AG04450 (cell line): Measurements from ENCODE around the gene ABHD13. TPM values are rescaled to one million over a fixed set of nuclear protein-coding genes. Genes with fewer than 3 reads are reported as not detected.

Experiments
- CTCF ChIA-PET: fragments of 300-600, 350-600 bp; formaldehyde crosslinking; extraction: SDS; loops from one replicate; lab custom pipeline; 2022; ENCODE audit warnings: antibody characterized with exemption, inconsistent platforms; lab: Charles Lee
- POLR2A ChIA-PET: fragments of 350-600 bp; formaldehyde crosslinking; extraction: SDS; loops from one replicate; lab custom pipeline; 2021; ENCODE audit warnings: antibody characterized with exemption, inconsistent platforms; lab: Yijun Ruan, JAX
- DNase-seq: peaks from one replicate; pipeline ENCODE4 v3.0.0-alpha.2; 2011; ENCODE audit warnings: low read depth, low spot score
- H3K27ac ChIP-seq: one replicate; pipeline ENCODE4 v1.5.1; 2012; ENCODE audit warnings: low read depth, low read length, control low read depth
- H3K27me3 ChIP-seq: one replicate; pipeline ENCODE4 v1.6.0; 2012; ENCODE audit warnings: low read length; ENCODE audit not compliant: control insufficient read depth, insufficient read depth
- H3K4me3 ChIP-seq: 2 replicates; pipeline ENCODE4 v1.5.1; 2011; ENCODE audit warnings: mild to moderate bottlenecking, low read depth, low read length, control low read depth
- H3K9me3 ChIP-seq: 2 replicates; pipeline ENCODE4 v1.5.1; 2012; ENCODE audit warnings: low read length; ENCODE audit not compliant: control insufficient read depth, insufficient read depth
- polyA plus RNA-seq: library from polyadenylated mRNA; depleted of rRNA; stranded (reverse); fragments of >200 nt; gene quantifications from 2 replicates; pipeline ENCODE4 v1.2.3, GENCODE V29; 2011
- TF ChIP-seq, protein P1 (sequence below): IDR thresholded peaks from 2 replicates; pipeline ENCODE4 v1.5.1; 2011; ENCODE audit warnings: low read depth, low read length, control low read depth, inconsistent platforms

The ABHD13 gene
- polyA plus RNA-seq, 1 experiment, result 8.9 TPM

DNA sequence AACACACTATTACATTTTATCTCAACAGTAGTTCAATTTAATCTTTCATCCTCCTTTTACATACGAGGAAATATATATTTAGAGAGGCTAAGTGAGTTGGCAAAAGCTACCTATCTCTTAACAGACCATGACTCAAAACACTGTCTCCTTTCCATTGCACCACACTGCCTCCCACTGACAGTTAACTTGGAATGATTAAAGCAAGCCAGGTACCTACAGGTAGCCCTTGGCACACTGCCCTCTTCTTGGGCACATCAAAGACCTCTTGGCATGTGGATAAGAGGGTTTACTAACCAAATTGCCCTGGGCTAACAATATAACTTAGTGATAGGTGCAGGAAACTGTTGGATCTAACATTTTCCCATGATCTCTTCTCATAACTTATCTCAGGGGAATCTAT is 1.8 kb downstream of the ABHD13 start:
- Histone ChIP-seq H3K27me3 (no peaks in the 10 kb centered on the region), H3K4me3 (peak overlapping the region; percentile 12), H3K27ac (no peak overlapping the region), H3K9me3 (no peaks in the 10 kb centered on the region)
- ChIA-PET POLR2A (no interaction called here), CTCF (no interaction called here)
- TF ChIP-seq, protein P1, sequence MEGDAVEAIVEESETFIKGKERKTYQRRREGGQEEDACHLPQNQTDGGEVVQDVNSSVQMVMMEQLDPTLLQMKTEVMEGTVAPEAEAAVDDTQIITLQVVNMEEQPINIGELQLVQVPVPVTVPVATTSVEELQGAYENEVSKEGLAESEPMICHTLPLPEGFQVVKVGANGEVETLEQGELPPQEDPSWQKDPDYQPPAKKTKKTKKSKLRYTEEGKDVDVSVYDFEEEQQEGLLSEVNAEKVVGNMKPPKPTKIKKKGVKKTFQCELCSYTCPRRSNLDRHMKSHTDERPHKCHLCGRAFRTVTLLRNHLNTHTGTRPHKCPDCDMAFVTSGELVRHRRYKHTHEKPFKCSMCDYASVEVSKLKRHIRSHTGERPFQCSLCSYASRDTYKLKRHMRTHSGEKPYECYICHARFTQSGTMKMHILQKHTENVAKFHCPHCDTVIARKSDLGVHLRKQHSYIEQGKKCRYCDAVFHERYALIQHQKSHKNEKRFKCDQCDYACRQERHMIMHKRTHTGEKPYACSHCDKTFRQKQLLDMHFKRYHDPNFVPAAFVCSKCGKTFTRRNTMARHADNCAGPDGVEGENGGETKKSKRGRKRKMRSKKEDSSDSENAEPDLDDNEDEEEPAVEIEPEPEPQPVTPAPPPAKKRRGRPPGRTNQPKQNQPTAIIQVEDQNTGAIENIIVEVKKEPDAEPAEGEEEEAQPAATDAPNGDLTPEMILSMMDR, result no peak
- no peak for DNase-seq

DNA sequence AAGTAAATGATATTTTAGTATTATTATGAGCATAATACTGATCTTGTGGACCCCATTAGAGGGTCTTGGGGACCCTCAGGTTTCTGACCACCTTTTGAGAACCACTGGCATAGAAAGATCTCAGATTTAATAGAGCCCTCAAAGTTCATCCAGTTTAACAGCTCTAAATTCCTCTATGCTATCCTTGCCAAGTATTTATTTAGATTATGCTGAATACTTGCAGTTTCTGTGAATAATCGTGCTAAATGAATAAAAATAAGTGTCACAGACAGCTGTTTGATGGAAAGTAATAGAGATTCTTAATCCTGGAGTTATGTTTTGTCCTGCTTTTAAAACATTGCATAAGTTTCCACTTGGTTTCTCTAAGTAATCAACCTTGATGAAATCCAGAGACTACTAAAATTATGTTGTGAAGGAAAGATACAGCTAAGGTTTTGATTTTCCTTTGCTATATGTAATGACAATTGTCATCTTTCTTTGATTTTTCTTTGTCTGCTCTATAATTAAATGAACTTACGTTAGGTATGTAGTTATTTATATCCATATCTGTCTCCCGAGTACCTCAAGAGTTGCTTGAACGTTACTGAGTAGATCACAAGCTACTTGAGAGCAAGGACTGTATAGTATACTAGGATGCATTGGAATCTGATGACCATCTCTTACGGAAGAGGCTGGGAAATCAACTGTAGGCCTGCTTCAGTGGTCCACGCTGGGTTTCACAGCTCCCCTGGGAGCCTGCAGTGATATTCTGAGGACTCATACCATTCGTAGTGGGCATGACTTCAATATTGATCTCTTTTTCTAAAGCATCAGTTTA is 5.7 kb downstream of the ABHD13 start:
- no peak overlapping the region for H3K4me3 ChIP-seq
- no peak for DNase-seq
- POLR2A ChIA-PET, result no interaction called here
- CTCF ChIA-PET, result no interaction called here
- TF ChIP-seq, protein P1, result no peak
- H3K27ac ChIP-seq, result no peak overlapping the region
- H3K27me3 ChIP-seq, result no peaks in the 10 kb centered on the region
- no peaks in the 10 kb centered on the region for H3K9me3 ChIP-seq

DNA sequence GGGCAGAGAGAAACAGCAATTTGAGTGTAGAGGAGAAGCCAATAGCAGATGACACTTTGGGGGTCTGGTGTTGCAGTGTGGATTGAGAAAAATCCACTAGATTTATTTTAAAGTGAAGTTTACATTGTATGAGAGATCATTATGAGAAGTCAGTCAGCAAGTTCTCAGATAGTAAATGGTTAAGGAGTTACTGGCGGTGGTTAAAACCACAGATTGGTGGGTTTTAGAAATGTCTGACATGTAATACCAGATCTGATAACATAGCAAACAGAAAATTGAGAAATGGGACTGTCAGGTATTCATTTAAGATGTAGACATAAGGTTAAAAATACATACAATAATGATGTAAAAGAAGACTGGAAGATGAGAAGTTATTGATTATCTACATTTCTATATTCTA is 7.2 kb downstream of the ABHD13 start:
- no peak overlapping the region for H3K4me3 ChIP-seq
- TF ChIP-seq, protein P1, result no peak
- no peaks in the 10 kb centered on the region for H3K9me3 ChIP-seq
- no peaks in the 10 kb centered on the region for H3K27me3 ChIP-seq
- CTCF ChIA-PET, result no interaction called here
- DNase-seq, result no peak
- POLR2A ChIA-PET, result no interaction called here
- H3K27ac ChIP-seq, result no peak overlapping the region

GRCh38 chr13:108226184-108226583 is 8.0 kb downstream of the ABHD13 start:
- no peak overlapping the region for H3K27ac ChIP-seq
- no peak overlapping the region for H3K4me3 ChIP-seq
- TF ChIP-seq, protein P1, result no peak
- no peaks in the 10 kb centered on the region for H3K27me3 ChIP-seq
- ChIA-PET POLR2A (no interaction called here), CTCF (no interaction called here)
- H3K9me3 ChIP-seq, result no peaks in the 10 kb centered on the region
- DNase-seq, result no peak

GRCh38 chr13:108227651-108228272 is 9.6 kb downstream of the ABHD13 start:
- Histone ChIP-seq H3K27me3 (no peaks in the 10 kb centered on the region), H3K9me3 (no peaks in the 10 kb centered on the region), H3K27ac (no peak overlapping the region), H3K4me3 (no peak overlapping the region)
- ChIA-PET CTCF (interaction anchor here (0.6 to 1.0 kb wide), 4 partner anchors 8 to 672 kb away, joined by 3 to 4 read pairs (median 4); partner anchors contain the start of gene ABHD13), POLR2A (no interaction called here)
- no peak for DNase-seq
- TF ChIP-seq, protein P1, result peak; percentile 78
